ENCODE data around the gene TTC38. TPM values are rescaled to one million over a fixed set of nuclear protein-coding genes. Genes with fewer than 3 reads are reported as not detected.
A peak's percentile ranks its signal among the peaks of the same experiment; 100 is the strongest.

Gene TTC38
- total and polyA plus RNA-seq, 4 experiments from 2014 or later, result 3.9 to 8.2 (median 5.3) TPM

DNA sequence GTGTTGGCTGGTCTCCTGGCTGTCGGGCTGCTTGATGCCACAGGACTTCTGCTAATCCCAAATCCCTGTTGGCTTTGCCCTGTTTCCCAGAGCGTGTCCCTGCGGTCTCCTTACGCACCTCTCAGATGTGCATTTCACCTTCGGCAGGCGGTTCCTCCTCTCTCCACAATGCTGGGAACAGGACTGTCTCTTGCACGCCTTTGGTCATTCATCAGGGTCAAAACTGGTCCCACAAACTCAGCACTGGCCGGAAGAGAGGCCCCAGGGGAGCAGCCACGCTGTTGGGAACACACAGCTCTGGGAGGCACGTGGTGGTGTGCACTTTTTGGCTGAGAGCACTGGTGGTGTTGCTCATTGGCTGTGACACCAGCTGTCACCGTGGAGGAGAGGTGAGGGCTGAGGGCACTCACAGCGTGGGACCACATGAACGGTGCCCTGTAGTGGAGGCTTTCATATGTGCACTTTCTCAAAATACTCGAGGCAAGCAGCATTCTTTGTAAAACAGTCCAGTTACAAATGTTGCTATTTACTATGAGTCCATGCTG lies 52.4 kb downstream of the TTC38 start:
- H3K9me3 Mint-ChIP-seq, result no peaks in the 10 kb centered on the region
- Histone ChIP-seq H3K9me3 (ENCODE audit: control insufficient read depth in 1 of 2, low read length in 2 of 2) (no peaks in the 10 kb centered on the region), H3K4me3 (ENCODE audit: low read length in 2 of 2) (no peak overlapping the region), H3K27me3 (ENCODE audit: insufficient read depth, low read length) (no peaks in the 10 kb centered on the region), H3K27ac (ENCODE audit: low read depth, low read length) (no peak overlapping the region), H3K4me1 (ENCODE audit: insufficient read depth, low read length) (no peaks in the 10 kb centered on the region), H3K36me3 (ENCODE audit: insufficient read depth, low read length) (no peaks in the 10 kb centered on the region)
- DNase-seq, result no peak
- H3K27me3 Mint-ChIP-seq, result no peaks in the 10 kb centered on the region
- no peak overlapping the region for H3K27ac Mint-ChIP-seq
- H3K36me3 Mint-ChIP-seq, result no peaks in the 10 kb centered on the region
- intact Hi-C loops (cut with micrococcal nuclease), result no loop called here
- CTCF ChIA-PET (ENCODE audit: partially characterized antibody), result interaction anchor here (0.7 to 2.5 kb wide), 3 partner anchors 9 to 324 kb away, joined by 3 to 9 read pairs (median 4); no protein-coding TSS in a partner anchor
- POLR2A ChIA-PET (ENCODE audit: partially characterized antibody), result no interaction called here
- no peak overlapping the region for H3K4me3 Mint-ChIP-seq
- no peaks in the 10 kb centered on the region for H3K4me1 Mint-ChIP-seq

DNA sequence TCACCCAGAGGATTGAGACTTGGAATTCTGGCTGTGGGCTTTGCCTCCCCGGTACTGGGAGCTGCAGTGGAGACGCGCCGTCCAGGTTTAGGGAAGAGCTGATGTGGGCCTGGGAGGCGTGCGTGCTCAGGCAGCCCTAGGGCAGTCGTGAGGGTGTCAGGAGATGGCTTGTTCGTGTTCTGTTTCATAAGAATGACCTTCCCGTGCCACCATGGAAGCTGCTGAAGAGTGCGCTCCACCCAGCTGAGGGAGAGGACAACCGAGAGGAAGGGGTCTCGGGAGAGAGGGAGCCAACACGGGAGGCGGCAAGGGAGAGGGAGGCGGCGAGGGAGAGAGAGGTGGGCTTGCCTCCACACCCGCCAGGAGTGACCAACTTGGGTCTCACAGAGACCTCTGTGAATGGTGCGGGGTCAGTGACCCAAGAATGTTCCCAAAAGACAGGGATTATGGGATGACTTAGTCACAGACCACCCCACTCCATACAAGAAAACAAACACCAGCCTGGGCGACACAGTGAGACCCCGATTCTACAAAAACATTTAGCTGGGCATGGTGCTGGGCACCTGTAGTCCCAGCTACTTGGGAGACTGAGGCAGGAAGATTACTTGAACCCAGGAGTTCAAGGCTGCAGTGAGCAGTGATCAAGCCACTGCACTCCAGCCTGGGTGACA lies 53.0 kb downstream of the TTC38 start:
- ChIA-PET POLR2A (ENCODE audit: partially characterized antibody) (no interaction called here), CTCF (ENCODE audit: partially characterized antibody) (no interaction called here)
- intact Hi-C loops (cut with micrococcal nuclease), result no loop called here
- Histone ChIP-seq H3K27ac (ENCODE audit: low read depth, low read length) (no peak overlapping the region), H3K4me1 (ENCODE audit: insufficient read depth, low read length) (no peaks in the 10 kb centered on the region), H3K27me3 (ENCODE audit: insufficient read depth, low read length) (no peaks in the 10 kb centered on the region), H3K9me3 (ENCODE audit: control insufficient read depth in 1 of 2, low read length in 2 of 2) (no peaks in the 10 kb centered on the region), H3K4me3 (ENCODE audit: low read length in 2 of 2) (no peak overlapping the region), H3K36me3 (ENCODE audit: insufficient read depth, low read length) (no peaks in the 10 kb centered on the region)
- Mint-ChIP-seq H3K27me3 (no peaks in the 10 kb centered on the region), H3K27ac (no peak overlapping the region), H3K36me3 (no peaks in the 10 kb centered on the region), H3K9me3 (no peaks in the 10 kb centered on the region), H3K4me1 (no peaks in the 10 kb centered on the region), H3K4me3 (peak overlapping the region in 1 of 8 donors; percentile 25)
- no peak for DNase-seq

DNA sequence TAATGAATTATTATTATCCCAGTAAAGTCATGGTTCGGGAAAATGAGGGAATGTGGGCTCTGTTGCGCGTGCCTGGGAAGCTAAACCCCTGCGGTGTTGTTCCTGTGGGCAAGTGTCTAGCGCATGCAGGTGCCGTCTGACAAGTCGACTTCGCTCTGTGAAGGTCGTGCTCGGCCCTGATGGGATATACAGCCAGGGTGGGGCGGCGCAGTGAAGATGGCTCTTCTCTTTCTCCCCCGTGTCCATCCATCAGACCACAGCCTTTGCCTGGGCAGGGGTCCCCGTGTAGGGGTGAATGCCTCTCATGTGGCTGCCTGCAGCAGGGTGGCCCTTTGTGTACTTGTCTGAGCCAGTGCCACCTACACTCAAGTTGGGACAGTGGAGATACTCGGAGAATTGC lies 54.9 kb downstream of the TTC38 start:
- Histone ChIP-seq H3K36me3 (ENCODE audit: insufficient read depth, low read length) (no peaks in the 10 kb centered on the region), H3K27ac (ENCODE audit: low read depth, low read length) (no peak overlapping the region), H3K27me3 (ENCODE audit: insufficient read depth, low read length) (no peaks in the 10 kb centered on the region), H3K9me3 (ENCODE audit: control insufficient read depth in 1 of 2, low read length in 2 of 2) (no peaks in the 10 kb centered on the region), H3K4me3 (ENCODE audit: low read length in 2 of 2) (no peak overlapping the region), H3K4me1 (ENCODE audit: insufficient read depth, low read length) (no peaks in the 10 kb centered on the region)
- Mint-ChIP-seq H3K27me3 (no peaks in the 10 kb centered on the region), H3K4me3 (no peak overlapping the region), H3K9me3 (no peaks in the 10 kb centered on the region), H3K36me3 (no peaks in the 10 kb centered on the region), H3K4me1 (no peaks in the 10 kb centered on the region), H3K27ac (peak overlapping the region in 1 of 7 donors; percentile 7)
- intact Hi-C loops (cut with micrococcal nuclease), result no loop called here
- DNase-seq, result no peak
- POLR2A ChIA-PET (ENCODE audit: partially characterized antibody), result no interaction called here
- CTCF ChIA-PET (ENCODE audit: partially characterized antibody), result interaction anchor here (1.3 kb wide), 1 partner anchor 13 kb away, joined by 3 read pairs; the partner anchor contains the start of gene TRMU

DNA sequence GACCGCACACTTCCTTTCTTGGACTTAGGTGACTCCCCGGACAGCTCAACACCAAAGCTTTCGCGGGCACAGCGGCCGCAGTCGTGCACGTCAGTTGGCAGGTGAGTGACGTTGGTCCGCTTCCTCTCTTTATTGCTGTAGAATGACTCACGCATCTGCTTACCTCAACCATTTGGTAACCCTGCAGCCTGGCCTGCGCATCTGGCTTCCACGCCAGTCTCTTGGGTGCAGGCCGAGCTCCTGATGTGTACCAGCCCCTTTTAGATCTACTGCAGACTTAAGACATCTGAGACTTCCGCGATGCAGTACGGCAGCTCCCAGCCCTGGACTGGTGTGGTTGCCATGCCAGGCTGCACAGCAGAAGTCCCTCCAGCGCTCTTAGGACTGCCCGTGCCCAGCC lies 55.4 kb downstream of the TTC38 start:
- DNase-seq, result no peak
- no peaks in the 10 kb centered on the region for H3K36me3 ChIP-seq (ENCODE audit: insufficient read depth, low read length)
- H3K27ac ChIP-seq (ENCODE audit: low read depth, low read length), result no peak overlapping the region
- Mint-ChIP-seq H3K36me3 (no peaks in the 10 kb centered on the region), H3K27me3 (no peaks in the 10 kb centered on the region), H3K4me1 (no peaks in the 10 kb centered on the region), H3K4me3 (no peak overlapping the region), H3K9me3 (no peaks in the 10 kb centered on the region), H3K27ac (no peak overlapping the region)
- ChIA-PET CTCF (ENCODE audit: partially characterized antibody) (interaction anchor here (1.3 to 1.8 kb wide), 2 partner anchors 13 to 201 kb away, joined by 3 to 5 read pairs; partner anchors contain the start of gene TRMU), POLR2A (ENCODE audit: partially characterized antibody) (no interaction called here)
- H3K27me3 ChIP-seq (ENCODE audit: insufficient read depth, low read length), result no peaks in the 10 kb centered on the region
- H3K9me3 ChIP-seq (ENCODE audit: control insufficient read depth in 1 of 2, low read length in 2 of 2), result no peaks in the 10 kb centered on the region
- intact Hi-C loops (cut with micrococcal nuclease), result no loop called here
- H3K4me3 ChIP-seq (ENCODE audit: low read length in 2 of 2), result no peak overlapping the region
- no peaks in the 10 kb centered on the region for H3K4me1 ChIP-seq (ENCODE audit: insufficient read depth, low read length)

DNA sequence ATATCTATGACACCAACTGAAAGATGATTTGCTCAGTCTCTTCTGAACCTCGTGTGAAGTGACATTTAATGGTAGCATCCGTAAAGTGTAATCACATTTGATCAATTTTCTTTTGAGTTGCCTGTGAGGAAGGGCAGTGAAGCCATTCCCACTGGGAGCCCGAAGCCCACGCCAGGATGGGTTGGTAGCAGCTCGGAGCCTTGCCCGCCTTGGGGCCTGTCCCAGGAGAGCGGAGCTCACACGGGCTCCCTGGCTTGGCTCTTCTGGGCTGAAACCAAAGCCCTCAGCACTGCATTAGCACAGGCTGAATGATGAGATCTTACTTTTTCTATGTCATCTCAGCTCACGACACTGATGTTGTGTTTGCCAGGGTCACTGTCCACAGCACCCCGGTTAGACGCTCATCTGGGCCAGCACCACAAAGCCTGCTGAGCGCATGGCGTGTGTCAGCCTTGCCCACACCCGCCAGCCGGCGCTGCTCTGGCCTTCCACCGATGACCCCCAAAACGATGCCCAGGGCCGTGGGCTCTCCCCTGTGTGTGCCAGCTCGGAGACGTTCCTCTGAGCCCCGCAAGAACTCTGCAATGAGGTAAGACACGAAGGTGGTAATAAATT lies 58.4 kb downstream of the TTC38 start:
- Histone ChIP-seq H3K4me1 (ENCODE audit: insufficient read depth, low read length) (no peaks in the 10 kb centered on the region), H3K36me3 (ENCODE audit: insufficient read depth, low read length) (no peaks in the 10 kb centered on the region), H3K4me3 (ENCODE audit: low read length in 2 of 2) (no peak overlapping the region), H3K27ac (ENCODE audit: low read depth, low read length) (no peak overlapping the region), H3K27me3 (ENCODE audit: insufficient read depth, low read length) (no peaks in the 10 kb centered on the region), H3K9me3 (ENCODE audit: control insufficient read depth in 1 of 2, low read length in 2 of 2) (no peaks in the 10 kb centered on the region)
- H3K27me3 Mint-ChIP-seq, result no peaks in the 10 kb centered on the region
- intact Hi-C loops (cut with micrococcal nuclease), result no loop called here
- CTCF ChIA-PET (ENCODE audit: partially characterized antibody), result interaction anchor here (0.7 kb wide), 1 partner anchor 41 kb away, joined by 3 read pairs; no protein-coding TSS in a partner anchor
- H3K4me3 Mint-ChIP-seq, result no peak overlapping the region
- no peaks in the 10 kb centered on the region for H3K4me1 Mint-ChIP-seq
- POLR2A ChIA-PET (ENCODE audit: partially characterized antibody), result no interaction called here
- no peaks in the 10 kb centered on the region for H3K9me3 Mint-ChIP-seq
- no peak for DNase-seq
- no peak overlapping the region for H3K27ac Mint-ChIP-seq
- H3K36me3 Mint-ChIP-seq, result no peaks in the 10 kb centered on the region

DNA sequence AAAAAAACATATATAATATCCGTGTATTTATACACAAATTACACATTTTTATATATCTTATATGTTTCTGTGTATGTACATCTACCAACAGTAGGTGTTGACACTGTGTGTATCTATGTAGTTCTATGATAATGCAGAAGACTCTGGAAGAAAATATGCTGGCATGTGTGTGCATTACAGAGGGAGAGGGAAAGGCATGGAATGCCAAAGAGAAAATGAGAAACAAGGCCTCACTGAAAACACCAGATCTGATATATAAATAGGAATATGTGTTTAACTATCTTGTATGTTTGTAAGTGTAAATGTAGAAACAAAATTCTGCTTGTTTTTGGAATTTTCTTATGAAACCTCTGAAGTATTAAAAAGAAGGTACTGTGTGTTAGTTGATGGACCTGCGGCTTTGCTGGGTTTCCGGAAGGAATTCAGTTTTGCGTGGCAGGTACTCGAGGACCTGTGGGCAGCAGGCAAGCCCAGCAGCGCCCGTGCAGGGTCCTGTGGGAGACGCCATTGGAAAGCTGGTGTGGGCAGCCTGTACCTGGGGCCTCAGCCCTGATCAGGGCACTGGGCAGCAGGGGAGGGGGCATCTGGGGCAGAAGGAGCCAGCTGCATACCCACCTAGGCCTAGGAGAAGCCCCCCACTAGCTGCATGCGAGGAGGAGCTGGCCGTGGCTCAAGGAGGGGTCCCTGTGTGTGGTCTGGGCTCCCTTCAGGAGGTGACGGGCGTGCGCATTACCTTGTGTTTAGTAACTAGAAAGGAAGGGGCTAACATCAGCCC lies 60.1 kb downstream of the TTC38 start:
- intact Hi-C loops (cut with micrococcal nuclease), result no loop called here
- Mint-ChIP-seq H3K4me3 (no peak overlapping the region), H3K4me1 (no peaks in the 10 kb centered on the region), H3K36me3 (no peaks in the 10 kb centered on the region), H3K27ac (no peak overlapping the region), H3K9me3 (no peaks in the 10 kb centered on the region), H3K27me3 (no peaks in the 10 kb centered on the region)
- H3K36me3 ChIP-seq (ENCODE audit: insufficient read depth, low read length), result no peaks in the 10 kb centered on the region
- ChIA-PET POLR2A (ENCODE audit: partially characterized antibody) (no interaction called here), CTCF (ENCODE audit: partially characterized antibody) (no interaction called here)
- no peak for DNase-seq
- no peaks in the 10 kb centered on the region for H3K27me3 ChIP-seq (ENCODE audit: insufficient read depth, low read length)
- no peak overlapping the region for H3K27ac ChIP-seq (ENCODE audit: low read depth, low read length)
- H3K4me3 ChIP-seq (ENCODE audit: low read length in 2 of 2), result no peak overlapping the region
- H3K9me3 ChIP-seq (ENCODE audit: control insufficient read depth in 1 of 2, low read length in 2 of 2), result no peaks in the 10 kb centered on the region
- no peaks in the 10 kb centered on the region for H3K4me1 ChIP-seq (ENCODE audit: insufficient read depth, low read length)

GRCh38 chr22:46328797-46329196 lies 61.0 kb downstream of the TTC38 start:
- H3K27me3 Mint-ChIP-seq, result no peaks in the 10 kb centered on the region
- Histone ChIP-seq H3K27ac (ENCODE audit: low read depth, low read length) (no peak overlapping the region), H3K9me3 (ENCODE audit: control insufficient read depth in 1 of 2, low read length in 2 of 2) (no peaks in the 10 kb centered on the region), H3K36me3 (ENCODE audit: insufficient read depth, low read length) (no peaks in the 10 kb centered on the region), H3K27me3 (ENCODE audit: insufficient read depth, low read length) (no peaks in the 10 kb centered on the region), H3K4me3 (ENCODE audit: low read length in 2 of 2) (no peak overlapping the region), H3K4me1 (ENCODE audit: insufficient read depth, low read length) (no peaks in the 10 kb centered on the region)
- intact Hi-C loops (cut with micrococcal nuclease), result no loop called here
- no peak for DNase-seq
- H3K4me3 Mint-ChIP-seq, result no peak overlapping the region
- ChIA-PET POLR2A (ENCODE audit: partially characterized antibody) (no interaction called here), CTCF (ENCODE audit: partially characterized antibody) (no interaction called here)
- no peak overlapping the region for H3K27ac Mint-ChIP-seq
- H3K36me3 Mint-ChIP-seq, result no peaks in the 10 kb centered on the region
- no peaks in the 10 kb centered on the region for H3K4me1 Mint-ChIP-seq
- no peaks in the 10 kb centered on the region for H3K9me3 Mint-ChIP-seq

Data from CD4-positive, alpha-beta memory T cell (primary cell).